HFF-Myc (cell line): ENCODE results near the gene CCDC178.

Experiments used
- DNase-seq: peaks from one replicate; pipeline ENCODE4 v3.0.0-alpha.2; 2011; ENCODE audit warnings: low read depth; ENCODE audit errors: extremely low read depth
- H3K4me3 ChIP-seq: replicated peaks from 2 replicates; pipeline ENCODE4 v1.5.1; 2011; ENCODE audit warnings: low read depth, mild to moderate bottlenecking, control low read depth, low read length
- TF ChIP-seq, protein P1 (sequence below): IDR thresholded peaks from 2 replicates; pipeline ENCODE4 v1.5.1; 2012; ENCODE audit warnings: mild to moderate bottlenecking, low read depth, low read length, control low read depth; ENCODE audit errors: missing control alignments

CCDC178 gene, protein sequence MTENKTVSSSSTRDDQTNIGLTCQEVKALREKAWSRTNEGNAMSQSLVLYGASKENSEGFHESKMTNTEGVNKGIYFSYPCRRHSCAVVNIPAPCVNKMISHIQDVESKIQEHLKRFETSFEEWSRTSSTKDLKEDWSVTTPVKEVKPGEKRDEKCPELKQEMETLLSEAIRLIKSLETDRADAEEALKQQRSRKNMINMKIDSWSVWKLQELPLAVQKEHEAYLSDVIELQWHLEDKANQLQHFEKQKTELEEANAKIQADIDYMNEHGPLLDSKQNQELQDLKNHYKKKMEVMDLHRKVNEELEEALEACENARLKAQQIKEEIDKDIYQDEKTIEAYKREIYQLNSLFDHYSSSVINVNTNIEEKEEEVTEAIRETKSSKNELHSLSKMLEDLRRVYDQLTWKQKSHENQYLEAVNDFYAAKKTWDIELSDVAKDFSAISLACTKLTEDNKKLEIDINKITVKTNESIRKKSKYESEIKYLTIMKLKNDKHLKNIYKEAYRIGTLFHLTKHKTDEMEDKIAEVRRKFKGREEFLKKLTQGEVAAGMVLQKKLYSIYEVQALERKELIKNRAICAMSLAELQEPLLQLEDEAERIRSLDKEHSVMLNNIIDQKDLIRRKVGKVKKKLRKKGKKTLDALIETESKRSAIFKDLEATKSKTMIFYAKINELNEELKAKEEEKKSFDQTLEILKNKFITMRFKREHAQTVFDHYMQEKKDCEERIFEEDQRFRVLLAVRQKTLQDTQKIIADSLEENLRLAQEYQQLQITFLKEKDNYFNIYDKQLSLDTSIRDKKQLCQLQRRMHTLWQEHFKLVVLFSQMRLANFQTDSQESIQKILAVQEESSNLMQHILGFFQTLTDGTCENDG

GRCh38 chr18:33440060-33441043 lies at the start of gene CCDC178:
Gene CCDC178, minus strand, starts transcription at chr18:33440721. Its CDS starts 28,633 bp downstream, at chr18:33412088.
- no peak within 1 kb of the TSS for H3K4me3 ChIP-seq
- peak; percentile 1 for DNase-seq
- TF ChIP-seq, protein P1, sequence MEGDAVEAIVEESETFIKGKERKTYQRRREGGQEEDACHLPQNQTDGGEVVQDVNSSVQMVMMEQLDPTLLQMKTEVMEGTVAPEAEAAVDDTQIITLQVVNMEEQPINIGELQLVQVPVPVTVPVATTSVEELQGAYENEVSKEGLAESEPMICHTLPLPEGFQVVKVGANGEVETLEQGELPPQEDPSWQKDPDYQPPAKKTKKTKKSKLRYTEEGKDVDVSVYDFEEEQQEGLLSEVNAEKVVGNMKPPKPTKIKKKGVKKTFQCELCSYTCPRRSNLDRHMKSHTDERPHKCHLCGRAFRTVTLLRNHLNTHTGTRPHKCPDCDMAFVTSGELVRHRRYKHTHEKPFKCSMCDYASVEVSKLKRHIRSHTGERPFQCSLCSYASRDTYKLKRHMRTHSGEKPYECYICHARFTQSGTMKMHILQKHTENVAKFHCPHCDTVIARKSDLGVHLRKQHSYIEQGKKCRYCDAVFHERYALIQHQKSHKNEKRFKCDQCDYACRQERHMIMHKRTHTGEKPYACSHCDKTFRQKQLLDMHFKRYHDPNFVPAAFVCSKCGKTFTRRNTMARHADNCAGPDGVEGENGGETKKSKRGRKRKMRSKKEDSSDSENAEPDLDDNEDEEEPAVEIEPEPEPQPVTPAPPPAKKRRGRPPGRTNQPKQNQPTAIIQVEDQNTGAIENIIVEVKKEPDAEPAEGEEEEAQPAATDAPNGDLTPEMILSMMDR = peak; percentile 33

DNA sequence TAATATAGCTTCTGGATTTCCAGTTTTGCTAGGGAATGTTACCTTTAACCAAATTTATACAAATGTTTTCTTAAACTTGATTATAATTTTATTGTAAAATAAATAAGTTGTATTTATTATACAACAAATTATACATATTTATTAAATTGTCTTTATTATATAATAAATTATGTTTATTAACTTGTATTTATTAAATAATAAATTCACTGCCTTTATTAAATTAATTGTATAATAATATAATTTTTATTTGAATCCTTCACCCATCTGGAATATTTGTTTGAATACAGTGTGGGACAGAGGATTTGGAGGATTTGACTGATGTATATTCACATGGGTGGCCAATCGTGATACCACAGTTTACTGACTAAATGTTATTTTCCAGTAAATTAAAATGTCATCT lies 43.4 kb upstream of the CCDC178 start:
- DNase-seq = no peak
- TF ChIP-seq, protein P1 = no peak
- no peak overlapping the region for H3K4me3 ChIP-seq

DNA sequence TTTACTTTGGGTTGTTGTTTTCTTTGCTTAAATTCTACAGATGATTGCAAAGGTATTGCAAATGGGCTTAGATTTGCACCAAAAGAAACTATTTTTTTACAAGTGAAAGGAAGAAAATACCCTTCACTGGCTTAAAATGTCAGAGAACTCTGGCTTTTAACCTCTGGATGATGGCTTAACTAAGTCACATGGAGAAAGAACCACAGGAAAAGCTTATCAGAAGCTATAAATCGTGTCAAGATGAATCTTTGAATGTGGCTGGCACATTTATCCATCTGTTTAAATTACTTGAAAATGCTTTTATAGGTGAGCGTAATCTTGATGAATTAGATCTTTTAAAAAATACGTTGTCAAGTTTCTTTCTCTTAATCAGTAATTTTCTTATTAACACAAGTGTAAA lies 32.0 kb upstream of the CCDC178 start:
- TF ChIP-seq, protein P1 = no peak
- no peak for DNase-seq
- no peak overlapping the region for H3K4me3 ChIP-seq

DNA sequence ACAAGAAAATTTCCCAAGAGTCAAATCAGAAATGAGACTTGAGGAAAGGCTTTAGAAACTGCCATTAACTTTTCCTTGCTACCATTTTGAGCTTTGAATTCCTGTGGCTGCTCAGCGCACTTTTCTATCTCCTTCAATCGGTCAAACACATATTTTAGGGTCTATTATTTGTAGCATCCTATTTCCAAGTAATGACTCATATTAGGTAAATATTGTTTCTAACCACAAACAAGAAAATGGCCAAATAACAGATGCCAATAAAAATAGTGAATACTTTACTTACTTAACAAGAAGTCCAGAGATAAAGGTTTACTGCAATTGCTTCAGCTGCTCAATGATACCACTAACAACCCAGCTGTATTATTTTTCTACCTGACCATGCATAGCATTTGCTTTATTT lies 29.7 kb upstream of the CCDC178 start:
- no peak overlapping the region for H3K4me3 ChIP-seq
- DNase-seq = no peak
- TF ChIP-seq, protein P1 = no peak

- no peak for DNase-seq
- H3K4me3 ChIP-seq = no peak overlapping the region
- TF ChIP-seq, protein P1 = no peak
Measured at GRCh38 chr18:33469699-33470098, 29.2 kb upstream of the CCDC178 start.

DNA sequence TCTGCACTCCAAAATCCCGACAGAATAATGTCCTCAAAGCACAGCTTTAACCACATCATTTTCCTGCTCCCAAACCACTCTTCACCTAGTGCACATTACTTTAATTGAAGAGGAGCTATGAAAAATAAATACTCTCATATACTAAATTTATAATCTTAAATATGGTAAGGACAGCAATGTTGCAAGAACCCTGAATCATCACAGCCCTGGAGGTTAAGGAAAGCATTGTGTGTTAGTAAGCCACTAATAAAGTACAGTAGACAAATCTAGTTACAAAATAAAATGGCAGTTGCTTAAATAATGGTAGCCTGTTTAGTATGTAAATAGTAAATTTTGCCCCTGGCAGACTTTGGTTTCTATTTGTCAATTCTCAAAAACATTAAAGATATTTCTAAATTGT lies 27.0 kb upstream of the CCDC178 start:
- H3K4me3 ChIP-seq = no peak overlapping the region
- no peak for DNase-seq
- TF ChIP-seq, protein P1 = no peak
